ENCODE measurements around the gene P2RY12.

Gene P2RY12

GRCh38 chr3:151351648-151352047 is 32.9 kb downstream of the P2RY12 start:
- no peak for FAIRE-seq

GRCh38 chr3:151351219-151351618 is 33.3 kb downstream of the P2RY12 start:
- peak; percentile 65 for FAIRE-seq
- DNase-seq (ENCODE audit: extremely low spot score, insufficient read length, low read depth), result no peak

More at GRCh38 chr3:151351648-151352047, 32.9 kb downstream of the P2RY12 start:
- no peak for DNase-seq (ENCODE audit: extremely low spot score, insufficient read length, low read depth)

GRCh38 chr3:151350656-151351055 is 33.9 kb downstream of the P2RY12 start:
- no peak for DNase-seq (ENCODE audit: extremely low spot score, insufficient read length, low read depth)
- FAIRE-seq, result no peak

DNA sequence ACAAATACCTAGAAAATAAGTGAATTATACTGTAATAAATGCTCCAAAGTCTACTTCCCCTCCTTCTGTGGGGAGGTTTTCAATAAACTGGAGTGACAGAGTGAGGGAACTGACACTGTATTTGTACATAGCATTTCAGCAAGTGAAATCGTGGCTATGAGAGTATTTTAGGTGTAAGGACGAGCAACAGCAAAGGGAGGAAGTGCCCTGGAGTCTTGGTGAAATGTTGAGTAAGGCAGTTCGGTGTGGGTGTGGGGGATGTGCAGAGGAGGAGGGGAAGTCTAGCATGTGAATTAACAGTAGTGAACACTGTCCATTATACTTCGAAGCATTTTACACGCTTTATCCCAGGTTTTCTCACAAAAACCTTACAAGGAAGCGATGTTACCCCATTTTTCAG is 37.1 kb downstream of the P2RY12 start:
- DNase-seq (ENCODE audit: extremely low spot score, insufficient read length, low read depth) (no peak), FAIRE-seq (peak; percentile 5)

DNA sequence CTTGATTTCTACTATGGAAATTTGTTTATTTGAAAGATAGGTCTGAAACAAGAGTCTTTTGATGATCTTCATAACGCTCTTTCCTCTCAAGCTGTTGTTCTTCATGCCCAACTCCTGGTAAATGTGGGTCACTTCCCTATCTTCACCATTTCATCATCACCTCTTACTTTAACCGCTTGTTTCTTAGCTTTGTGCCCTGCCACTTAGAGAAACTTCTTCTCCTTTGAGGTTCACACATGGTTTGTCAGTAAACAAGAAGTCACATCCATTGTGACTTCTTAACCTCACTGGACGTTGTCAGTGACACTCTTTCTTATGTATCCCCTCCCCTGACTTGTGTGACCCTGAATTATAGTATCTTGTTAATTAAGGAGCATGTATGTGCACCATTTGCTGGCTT is 38.3 kb downstream of the P2RY12 start:
- FAIRE-seq (no peak), DNase-seq (ENCODE audit: extremely low spot score, insufficient read length, low read depth) (no peak)

GRCh38 chr3:151345859-151346258 is 38.7 kb downstream of the P2RY12 start:
- no peak for FAIRE-seq

DNA sequence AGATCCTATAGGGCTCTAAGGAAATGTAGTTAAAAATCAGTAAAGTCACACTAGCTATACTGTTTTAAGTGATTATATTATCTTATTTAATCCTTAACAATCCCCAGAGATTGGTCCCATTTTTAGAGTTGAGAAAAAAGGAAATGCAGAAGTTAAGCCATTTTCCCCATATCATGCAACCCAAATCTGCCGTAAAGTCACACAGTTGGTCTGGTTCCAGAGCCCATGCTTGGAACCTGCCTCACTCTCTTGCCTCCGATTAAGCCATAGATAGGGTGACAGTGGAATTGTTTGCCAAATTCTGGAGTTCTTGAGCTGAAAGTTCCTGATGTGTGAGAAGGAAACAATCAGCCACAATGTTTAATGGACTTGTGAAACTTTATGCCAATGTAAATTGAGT is 52.9 kb downstream of the P2RY12 start:
- no peak for FAIRE-seq

More at GRCh38 chr3:151345859-151346258, 38.7 kb downstream of the P2RY12 start:
- DNase-seq (ENCODE audit: extremely low spot score, insufficient read length, low read depth), result no peak

GRCh38 chr3:151330899-151331298 is 53.7 kb downstream of the P2RY12 start:
- FAIRE-seq (no peak), DNase-seq (ENCODE audit: extremely low spot score, insufficient read length, low read depth) (no peak)

More for the DNA sequence above, 52.9 kb downstream of the P2RY12 start:
- DNase-seq (ENCODE audit: extremely low spot score, insufficient read length, low read depth), result no peak

GRCh38 chr3:151330379-151330778 is 54.2 kb downstream of the P2RY12 start:
- FAIRE-seq, result no peak
- no peak for DNase-seq (ENCODE audit: extremely low spot score, insufficient read length, low read depth)

DNA sequence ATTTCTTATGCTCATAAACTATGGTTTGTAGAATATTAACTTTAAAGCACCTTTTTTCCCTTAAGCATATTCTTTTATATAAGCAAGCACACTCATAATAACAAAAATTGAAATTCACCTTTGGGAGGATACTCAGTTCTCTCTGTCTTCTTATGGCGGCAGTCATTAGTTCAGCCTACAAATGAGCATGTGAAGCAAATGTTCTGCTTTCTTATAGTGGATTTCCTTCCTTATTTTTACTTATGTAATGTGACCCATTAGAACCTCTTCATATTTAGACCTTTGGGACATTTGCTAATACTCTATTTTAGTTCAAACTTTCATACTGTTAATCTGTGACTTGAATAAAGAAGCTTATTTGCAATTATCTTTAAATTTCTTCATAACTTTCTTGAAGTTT is 55.2 kb downstream of the P2RY12 start, which contains the start of gene P2RY13:
Gene P2RY13, minus strand, starts transcription at position 187 of the 400 bp plus-strand sequence. Its CDS starts 21 bp downstream, at position 166.
- DNase-seq (ENCODE audit: extremely low spot score, insufficient read length, low read depth) (no peak), FAIRE-seq (no peak)

DNA sequence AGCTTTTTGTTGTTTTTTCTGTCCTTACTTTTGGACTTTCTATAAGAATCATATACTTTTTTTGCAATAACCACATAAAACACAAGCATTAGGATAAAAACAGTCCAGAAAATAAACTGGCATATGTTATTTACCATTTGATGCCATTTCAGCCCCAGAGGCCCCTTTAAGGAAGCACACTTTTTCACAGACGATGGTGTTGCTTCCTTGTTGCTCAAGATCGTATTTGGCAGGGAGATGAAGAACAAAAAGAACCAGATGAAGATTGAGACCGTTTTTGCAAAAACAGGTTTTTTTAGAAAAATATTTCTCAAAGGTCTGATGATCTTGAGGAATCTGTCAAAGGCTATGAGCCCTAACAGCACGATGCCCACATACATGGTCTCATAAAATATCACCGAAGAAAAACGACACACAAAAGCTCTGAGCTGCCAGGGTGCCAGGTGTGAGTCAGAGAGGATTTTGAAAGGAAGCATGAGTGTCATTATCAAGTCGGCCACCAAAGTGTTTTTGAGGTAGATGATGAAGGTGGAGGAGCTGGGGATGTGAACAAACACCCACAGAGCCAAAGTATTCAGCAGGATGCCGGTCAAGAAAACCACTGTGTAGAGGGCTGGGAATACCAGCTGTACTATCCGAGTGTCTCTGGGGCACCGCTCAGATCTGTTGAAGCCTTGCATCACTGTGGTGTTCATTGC is 56.1 kb downstream of the P2RY12 start:
- no peak for FAIRE-seq
- DNase-seq (ENCODE audit: extremely low spot score, insufficient read length, low read depth), result no peak

DNA sequence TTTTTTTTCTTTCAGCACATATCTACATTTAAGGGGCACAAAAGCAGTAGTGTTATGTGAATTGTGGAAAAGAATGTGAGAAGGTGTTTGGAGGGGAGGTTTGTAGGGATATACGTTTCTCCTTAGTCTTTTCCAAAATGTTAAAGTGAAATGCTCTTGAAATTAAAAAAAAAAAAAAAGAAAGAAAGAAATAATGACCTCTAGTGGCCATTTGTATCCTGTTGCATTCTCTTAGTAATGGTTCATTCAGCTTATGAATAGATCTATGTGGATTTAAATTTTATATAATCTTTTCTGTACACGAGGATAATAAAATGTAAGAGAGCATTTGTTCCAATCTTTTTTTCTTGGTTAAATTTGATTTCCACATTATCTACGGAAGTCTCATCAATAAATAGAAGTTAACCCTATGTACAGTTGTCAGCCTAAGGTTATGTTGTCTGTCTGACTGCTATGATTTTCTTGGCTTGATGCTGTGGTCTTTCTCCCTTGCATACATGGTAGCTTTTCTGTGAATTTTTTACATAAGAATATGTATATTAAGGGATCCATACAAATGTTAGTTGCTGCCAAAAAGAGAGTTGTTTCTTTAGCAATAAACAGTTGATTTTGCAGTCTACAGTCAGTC is 56.9 kb downstream of the P2RY12 start:
- DNase-seq (ENCODE audit: extremely low spot score, insufficient read length, low read depth) (no peak), FAIRE-seq (no peak)

- no peak for DNase-seq (ENCODE audit: extremely low spot score, insufficient read length, low read depth)
- FAIRE-seq, result no peak
Observed at GRCh38 chr3:151322511-151322910, 62.0 kb downstream of the P2RY12 start.

DNA sequence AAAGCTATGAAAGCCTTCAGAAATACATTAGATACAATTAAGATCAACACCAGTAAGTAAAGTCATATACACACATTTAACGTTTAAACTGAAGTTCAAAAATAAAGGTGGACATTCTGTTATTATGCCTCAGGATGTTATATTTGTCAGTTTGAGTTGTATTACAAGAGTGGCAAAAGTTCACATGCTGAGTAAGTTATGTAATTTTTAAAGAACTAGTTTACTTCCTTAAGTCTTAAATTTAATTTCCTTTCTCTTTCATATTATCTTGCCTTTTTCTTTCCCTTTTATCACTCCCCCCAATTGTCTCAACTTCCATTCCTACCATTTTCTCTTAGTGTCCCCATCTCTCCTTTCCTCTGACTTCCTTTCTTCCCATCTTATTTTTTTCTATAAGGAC is 63.0 kb downstream of the P2RY12 start:
- DNase-seq (ENCODE audit: extremely low spot score, insufficient read length, low read depth) (no peak), FAIRE-seq (no peak)

- no peak for DNase-seq (ENCODE audit: extremely low spot score, insufficient read length, low read depth)
- no peak for FAIRE-seq
Observed at GRCh38 chr3:151320131-151320530, 64.4 kb downstream of the P2RY12 start.

DNA sequence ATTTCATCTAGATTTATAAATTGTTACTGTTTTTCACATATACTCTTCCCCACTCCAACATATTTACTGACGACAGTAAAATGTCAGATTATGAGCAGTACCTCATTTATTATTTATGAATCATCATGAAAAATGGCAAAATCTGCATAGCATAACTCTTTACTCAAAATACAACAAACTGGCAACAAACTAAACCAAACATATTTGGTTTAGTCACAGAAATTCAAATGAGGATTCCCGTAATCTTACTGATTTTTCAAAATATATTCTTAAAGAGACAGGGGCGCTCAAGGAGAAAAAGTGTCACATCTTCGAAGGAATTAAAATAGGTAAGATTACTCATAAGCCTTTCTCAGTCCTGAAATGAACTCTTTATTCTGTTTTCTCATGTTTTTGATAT is 64.9 kb downstream of the P2RY12 start:
- DNase-seq (ENCODE audit: extremely low spot score, insufficient read length, low read depth), result no peak
- FAIRE-seq, result no peak

DNA sequence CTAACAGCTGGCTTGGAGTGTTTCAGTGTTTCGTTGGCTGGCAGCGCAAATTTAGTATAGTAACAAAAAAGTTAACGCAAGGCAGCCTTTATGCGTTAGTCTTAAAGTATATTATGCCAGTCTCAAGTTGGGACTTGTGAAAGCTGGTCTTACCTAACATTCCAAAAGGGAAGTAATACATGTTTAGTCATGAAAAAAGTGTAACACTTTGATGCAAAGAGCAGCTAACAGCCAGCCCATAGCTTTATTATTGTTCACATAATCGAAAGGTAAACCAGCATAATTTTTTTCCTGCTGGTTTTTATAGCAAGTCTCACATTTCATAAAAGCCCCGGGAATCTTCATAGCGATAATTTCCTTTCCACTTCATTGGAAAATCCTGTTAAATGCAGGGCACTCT is 65.6 kb downstream of the P2RY12 start:
- FAIRE-seq (no peak), DNase-seq (ENCODE audit: extremely low spot score, insufficient read length, low read depth) (no peak)

DNA sequence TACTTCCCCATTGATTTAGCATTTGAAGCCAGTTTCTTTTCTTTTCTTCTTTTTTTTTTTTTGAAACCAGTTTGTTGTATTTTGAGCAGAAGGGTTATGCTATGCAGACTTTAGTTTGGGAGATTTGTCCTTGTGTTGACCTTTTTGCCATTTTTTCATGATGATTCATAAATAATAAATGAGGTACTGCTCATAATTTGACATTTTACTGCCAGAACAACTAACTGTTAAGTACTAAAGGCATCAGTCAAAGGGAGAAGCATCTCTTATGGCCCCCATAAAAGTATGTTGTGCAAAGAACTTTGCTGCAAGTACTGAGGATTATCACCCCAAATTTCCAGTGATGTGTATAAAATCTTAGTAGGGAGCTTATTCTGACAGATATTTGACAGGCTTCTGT is 66.2 kb downstream of the P2RY12 start:
- FAIRE-seq (no peak), DNase-seq (ENCODE audit: extremely low spot score, insufficient read length, low read depth) (no peak)

GRCh38 chr3:151316267-151316991 is 68.1 kb downstream of the P2RY12 start, which contains the start of gene GPR87:
Gene GPR87 (minus strand): TSS chr3:151316820. CDS start chr3:151300100, 16,720 bp downstream.
- DNase-seq (ENCODE audit: extremely low spot score, insufficient read length, low read depth) (no peak), FAIRE-seq (peak; percentile 36)

GRCh38 chr3:151315846-151316245 is 68.7 kb downstream of the P2RY12 start:
- DNase-seq (ENCODE audit: extremely low spot score, insufficient read length, low read depth) (no peak), FAIRE-seq (no peak)

GRCh38 chr3:151315136-151315535 is 69.4 kb downstream of the P2RY12 start:
- DNase-seq (ENCODE audit: extremely low spot score, insufficient read length, low read depth), result no peak
- FAIRE-seq, result no peak
